NCI-H2196 treated with DMSO at 0.1 percent for 48 hours (cell line): ENCODE data around the gene MAST1.
"Not testable (repeated sequence)": the region's sequence is repeated elsewhere in the genome, so short reads cannot be mapped to it uniquely, and the experiment has no call there.

Experiments used
- DNase-seq: peaks from one replicate; lab custom pipeline; 2025; ENCODE audit not compliant: unreplicated experiment; lab: John Stamatoyannopoulos, UW

The MAST1 gene

DNA sequence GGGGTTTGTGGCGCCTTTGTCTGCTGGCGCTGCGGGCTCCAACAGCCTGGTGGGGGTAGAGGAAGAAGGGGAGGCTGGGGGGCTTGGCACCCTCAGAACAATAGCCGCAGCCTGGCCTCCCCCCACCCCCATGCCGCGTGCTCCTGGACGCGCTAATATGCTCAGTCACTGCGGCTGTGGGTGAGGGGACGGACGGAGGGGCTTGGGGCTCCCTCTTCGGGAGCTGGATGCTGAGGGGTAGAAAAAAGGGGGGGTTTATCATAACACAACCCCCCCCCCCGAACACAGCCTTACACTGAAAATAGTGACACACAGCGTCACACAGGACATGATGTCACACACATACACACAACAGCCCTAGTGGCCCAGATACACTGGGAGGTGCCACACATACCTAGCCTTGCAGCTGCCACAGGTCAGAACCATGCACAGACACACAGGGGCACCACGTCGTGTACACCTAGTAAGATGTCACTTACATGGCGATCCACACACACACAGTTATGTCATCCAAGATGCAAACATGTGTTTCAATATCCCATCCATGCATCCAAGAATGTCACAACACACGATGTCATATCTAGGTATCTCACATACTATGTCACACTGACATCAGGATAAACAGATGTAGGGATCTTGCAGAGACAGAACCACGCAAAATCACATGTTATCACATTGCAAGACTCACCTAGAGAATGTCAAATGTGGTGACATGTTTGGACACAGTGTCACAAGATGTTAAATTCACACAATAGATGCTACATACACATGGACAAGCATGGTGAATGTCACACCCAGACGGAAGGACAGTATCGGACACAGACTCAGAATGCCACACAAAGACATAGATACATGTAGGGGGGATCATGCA lies 806 bp downstream of the MAST1 start:
- no peak for DNase-seq

DNA sequence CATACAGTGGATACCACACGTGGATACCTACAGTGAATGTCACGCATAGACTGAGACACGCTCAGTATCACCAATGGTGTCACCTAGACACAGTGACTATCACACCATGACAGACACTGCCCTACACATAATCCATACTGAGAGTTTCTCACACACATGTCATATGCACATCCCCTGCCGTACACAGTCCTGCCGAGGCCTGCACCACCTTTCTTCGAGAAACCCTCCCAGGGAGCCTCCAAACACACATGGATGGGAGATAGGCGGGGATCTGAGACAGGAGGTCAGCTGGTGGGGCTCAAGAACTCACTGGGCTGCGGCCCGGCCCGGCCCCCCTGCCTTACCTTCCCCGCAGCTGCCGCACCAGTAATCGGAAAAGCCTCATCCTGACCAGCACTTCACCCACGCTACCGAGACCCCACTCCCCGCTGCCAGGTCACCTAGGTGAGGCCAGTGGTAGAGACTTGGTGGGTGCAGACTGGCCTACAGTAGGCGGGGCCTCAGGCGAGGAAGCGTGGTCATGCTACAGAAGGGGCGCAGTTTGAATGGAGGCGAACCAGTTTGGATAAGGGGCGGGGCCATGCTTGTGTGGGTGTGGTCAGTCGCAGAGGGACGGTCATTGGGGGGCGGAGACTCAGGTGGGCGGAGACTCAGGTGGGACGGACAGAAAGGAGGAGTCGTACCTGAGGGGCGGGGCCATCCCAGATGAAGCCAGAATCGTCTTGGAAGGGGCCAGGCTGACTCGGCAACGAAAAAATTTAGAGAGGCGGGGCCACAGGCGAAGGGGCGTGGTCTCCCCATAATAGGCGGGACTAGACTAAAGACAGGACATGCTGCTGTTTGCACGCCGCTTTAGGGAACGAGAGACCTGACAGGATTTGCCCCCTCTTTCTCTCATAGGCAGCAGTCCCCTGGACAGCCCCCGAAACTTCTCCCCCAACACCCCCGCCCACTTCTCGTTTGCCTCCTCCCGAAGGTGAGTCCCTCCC lies 2.1 kb downstream of the MAST1 start:
- DNase-seq, result peak; percentile 48

GRCh38 chr19:12841094-12841493 lies 2.8 kb downstream of the MAST1 start:
- no peak for DNase-seq

DNA sequence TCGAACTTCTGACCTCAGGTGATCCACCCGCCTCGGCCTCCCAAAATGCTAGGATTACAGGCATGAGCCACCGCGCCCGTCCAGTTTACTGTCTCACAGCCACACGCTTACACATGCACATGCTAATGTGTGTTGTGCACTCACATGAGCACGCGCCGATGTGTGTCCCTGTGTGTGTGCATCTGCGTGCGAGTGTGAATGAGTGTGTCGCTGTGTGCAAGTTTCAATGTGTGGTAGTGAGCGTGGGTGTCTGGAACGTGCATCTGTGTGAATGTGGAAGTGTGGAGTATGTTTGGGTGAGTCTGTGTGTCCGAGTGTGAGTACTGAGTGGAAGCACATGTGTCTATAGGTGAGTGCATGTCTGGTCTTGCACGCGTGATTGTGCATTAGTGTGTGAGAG lies 4.2 kb downstream of the MAST1 start:
- no peak for DNase-seq

GRCh38 chr19:12843328-12843727 lies 5.0 kb downstream of the MAST1 start:
- DNase-seq, result no peak

DNA sequence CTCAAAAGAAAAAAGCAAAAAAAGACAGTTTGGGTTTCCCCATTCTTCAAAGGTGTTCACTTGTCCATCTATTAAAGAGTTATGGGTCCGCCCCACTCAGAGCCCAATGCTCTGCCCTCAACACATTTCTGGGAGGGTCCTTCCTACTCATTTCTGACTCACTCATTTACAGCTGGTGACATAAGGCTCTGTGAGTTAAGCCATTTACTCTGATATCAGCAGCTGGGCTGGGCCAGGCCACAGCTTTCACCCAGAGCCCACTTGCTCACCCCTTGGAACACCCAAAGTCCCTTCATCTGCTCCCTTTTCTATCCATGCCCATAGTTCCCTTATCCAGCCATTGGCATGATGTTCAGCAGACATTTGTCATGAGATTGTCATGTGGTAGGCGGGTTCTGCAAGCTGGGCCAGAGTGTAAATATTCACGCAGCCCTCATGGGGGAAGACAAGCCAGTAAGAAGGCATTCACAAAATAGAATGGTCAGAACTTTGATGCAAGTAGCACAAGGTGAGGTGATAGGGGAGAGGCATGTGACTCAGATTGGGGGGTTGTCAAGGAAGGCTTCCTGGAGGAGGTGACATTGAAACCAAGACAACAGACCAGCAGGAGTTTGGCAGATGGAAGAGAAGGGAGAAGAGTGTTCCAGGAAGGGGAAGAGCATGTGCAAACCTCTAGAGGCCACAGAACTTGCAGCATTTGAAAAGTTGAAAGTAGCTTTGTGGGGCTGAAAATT lies 5.9 kb downstream of the MAST1 start:
- DNase-seq, result no peak

DNA sequence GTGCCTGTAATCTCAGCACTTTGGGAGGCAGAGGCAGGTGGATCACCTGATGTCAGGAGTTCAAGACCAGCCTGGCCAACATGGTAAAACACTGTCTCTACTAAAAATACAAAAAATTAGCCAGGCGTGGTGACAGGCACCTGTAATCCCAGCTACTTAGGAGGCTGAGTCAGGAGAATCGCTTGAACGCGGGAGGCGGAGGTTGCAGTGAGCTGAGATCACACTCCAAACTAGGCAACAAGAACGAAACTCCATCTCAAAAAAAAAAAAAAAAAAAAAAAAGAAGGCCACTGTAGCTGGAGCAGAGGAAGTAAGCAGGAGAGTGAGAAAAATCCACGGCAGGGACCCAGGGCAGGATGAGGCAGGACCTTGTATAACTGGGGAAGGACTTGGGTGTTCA lies 8.3 kb downstream of the MAST1 start:
- DNase-seq, result not testable (repeated sequence)

DNA sequence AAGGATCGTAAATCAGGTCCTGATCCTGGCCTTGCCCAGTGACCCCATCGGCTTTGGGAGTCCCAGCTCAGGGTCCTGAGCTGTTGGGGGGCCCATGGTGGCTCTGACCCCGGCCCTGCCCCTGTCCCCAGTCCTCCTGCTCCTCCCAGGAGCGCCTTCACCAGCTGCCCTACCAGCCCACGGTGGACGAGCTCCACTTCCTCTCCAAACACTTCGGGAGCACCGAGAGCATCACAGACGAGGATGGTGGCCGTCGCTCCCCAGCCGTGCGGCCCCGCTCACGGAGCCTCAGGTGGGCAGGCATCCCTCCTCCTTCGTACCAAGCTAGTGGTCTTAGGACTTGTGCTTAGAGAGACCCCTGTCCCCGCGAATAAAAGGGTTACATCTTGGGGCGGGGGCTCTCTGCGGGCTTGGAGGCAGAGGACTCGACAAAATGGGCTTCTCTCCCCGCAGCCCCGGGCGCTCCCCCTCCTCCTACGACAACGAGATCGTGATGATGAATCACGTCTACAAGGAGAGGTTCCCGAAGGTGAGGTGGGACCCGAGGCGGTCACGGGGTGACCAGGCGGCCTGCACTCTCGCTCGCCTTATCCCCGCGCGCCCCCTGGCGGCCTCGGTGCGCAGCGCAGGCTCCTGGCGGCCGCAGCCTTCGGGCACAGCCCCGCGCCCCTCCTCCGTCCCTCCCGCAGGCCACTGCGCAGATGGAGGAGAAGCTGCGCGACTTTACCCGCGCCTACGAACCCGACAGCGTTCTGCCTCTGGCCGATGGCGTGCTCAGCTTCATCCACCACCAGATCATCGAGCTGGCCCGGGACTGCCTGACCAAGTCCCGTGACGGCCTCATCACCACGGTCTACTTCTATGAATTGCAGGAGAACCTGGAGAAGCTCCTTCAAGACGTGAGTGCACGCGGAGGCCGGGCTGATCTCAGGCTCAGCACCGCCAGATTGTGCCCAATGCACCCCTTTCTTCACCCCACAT lies 9.1 kb downstream of the MAST1 start:
- peak; percentile 73 for DNase-seq

DNA sequence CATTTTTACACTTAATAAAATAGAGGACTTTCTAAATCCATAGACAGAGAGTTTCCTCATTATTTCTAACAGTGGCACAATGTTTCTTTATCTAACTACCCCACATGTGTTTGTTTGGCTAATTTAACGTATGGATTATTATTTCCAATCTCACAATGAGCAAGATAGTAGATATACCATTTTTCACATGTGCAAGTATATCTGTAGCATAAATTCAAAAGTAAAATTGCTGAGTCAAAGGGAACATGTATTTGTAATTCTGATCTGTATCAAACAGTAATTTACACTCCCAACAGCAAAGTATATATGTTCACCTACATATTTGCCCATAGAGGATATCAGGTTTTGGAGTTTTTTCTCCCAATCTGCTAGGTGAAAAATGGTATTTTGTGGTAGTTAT lies 18.3 kb downstream of the MAST1 start:
- no peak for DNase-seq

- no peak for DNase-seq
These were observed 20.0 kb downstream of the MAST1 start for GRCh38 chr19:12858041-12858928.

GRCh38 chr19:12859546-12859945 lies 21.2 kb downstream of the MAST1 start:
- no peak for DNase-seq

DNA sequence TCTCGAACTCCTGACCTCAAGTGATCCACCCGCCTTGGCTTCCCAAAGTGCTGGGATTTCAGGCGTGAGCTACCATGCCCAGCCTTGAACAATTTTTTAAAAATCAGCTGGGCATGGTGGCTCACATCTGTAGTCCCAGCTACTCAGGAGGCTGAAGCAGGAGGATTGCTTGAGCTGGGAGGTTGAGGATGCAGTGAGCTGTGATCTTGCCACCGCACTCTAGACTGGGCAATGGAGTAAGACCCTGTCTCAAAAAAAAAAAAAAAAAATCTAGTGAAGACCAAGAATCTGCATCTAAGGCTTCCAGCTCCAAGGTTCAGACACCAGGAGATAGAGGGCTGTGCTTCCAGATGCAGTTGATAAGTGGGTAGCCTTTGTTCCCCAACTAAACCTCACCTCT lies 25.8 kb downstream of the MAST1 start:
- no peak for DNase-seq

DNA sequence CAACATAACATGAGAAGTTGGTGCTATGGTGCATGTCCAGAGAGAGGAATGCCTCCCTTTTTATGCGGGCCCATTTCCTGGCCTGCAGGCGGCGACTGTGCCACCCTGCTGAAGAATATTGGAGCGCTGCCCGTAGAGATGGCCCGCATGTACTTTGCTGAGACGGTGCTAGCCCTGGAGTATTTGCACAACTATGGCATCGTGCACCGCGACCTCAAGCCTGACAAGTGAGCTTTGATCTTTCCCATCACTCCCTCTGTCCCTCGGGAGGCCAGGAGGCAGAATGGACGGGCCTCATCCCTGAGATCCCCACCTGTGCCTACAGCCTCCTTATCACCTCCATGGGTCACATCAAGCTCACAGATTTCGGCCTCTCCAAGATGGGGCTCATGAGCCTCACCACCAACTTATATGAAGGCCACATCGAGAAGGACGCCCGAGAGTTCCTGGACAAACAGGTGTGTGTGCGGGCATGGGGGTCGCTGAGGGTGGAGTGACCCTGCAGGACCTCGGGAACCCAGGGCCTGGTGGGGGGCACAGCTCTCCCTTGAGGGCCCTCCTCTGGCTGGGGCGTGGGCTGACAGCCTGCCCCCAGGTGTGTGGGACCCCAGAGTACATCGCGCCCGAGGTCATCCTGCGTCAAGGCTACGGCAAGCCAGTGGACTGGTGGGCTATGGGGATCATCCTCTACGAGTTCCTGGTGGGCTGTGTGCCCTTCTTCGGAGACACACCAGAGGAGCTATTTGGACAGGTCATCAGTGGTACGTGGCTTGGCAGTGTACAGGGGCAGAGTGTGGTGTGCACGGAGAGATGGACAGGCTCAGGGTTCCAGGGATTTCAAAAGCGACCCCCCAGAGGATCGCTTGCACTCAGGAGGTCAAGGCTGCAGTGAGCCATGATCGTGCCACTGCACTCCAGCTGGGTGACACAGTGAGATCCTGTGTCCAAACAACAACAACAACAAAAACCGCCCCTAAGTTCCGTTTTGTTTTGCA lies 26.7 kb downstream of the MAST1 start:
- no peak for DNase-seq

DNA sequence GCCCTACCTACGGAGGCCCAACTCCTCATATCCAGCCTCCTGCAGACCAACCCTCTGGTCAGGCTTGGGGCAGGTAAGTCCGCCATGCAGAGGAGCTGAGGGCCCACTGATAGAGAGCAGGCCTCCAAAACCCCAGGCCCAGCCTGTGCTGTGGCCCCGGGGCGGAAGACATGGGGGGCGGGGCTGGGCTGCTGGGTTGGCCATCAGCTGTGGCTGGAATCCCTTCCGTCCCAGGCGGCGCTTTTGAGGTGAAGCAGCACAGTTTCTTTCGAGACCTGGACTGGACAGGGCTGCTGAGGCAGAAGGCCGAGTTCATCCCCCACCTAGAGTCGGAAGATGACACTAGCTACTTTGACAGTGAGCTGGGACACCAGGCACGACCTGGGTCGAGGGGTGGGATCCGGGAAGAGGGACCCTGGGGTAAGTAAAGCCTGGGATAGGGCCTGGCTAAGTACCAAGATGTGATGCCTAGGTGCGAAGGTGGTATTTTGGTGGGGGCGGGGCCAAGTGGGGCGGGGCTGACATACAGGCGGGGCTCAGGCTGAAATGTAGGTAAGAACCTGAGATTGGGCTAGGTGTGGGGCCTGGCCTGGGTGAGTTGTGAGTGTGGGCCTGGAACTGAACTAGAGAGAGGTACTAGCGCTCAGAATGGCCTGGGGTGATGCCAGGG lies 27.6 kb downstream of the MAST1 start:
- DNase-seq, result no peak

DNA sequence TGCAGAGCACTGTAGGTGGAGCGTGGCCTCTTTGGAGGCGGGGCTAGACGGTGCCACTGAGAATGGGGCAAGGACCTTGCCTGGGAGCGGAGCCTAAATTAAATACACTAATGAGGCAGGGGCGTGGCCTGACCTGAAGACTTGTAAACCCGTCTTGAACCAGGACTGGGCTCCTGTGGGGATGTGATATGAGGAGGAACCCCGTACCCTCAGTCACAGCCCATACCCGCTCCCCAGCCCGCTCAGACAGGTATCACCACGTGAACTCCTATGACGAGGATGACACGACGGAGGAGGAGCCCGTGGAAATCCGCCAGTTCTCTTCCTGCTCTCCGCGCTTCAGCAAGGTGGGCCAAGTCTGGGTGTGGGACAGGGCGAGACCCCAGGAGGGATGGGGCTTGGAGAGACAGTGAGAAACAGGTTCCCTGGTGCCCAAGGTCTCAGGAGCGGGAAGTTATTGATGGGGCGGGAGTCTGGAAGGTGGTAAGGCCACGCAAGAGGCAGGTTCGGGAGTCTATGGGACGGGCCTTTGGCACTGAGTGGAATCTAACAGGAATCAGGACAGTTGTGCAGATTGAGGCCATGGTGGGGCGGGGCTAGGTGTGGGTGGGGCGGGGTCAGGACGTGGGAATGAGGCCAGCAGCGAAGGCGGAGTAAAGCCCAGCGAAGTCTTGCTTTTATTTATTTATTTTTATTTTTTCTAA lies 28.3 kb downstream of the MAST1 start:
- peak; percentile 44 for DNase-seq
